HL-60/S4 treated with retinoic acid at 250 ng/mL for 4 days and 3 days (cell line): ENCODE results near the gene SPPL3.

Experiments
- in situ Hi-C: fragments of 300-500 bp; cut with MboI; formaldehyde crosslinking; loops from 2 replicates; pipeline ENCODE4 v1.7.0; 2022; ENCODE audit warnings: low sequenced_read_pairs

Gene SPPL3

GRCh38 chr12:120879102-120879501, 25.1 kb downstream of the SPPL3 start:
- in situ Hi-C loops: no loop called here

GRCh38 chr12:120874547-120875245, 29.5 kb downstream of the SPPL3 start:
- in situ Hi-C loops: no loop called here

GRCh38 chr12:120873226-120873625, 30.9 kb downstream of the SPPL3 start:
- in situ Hi-C loops: no loop called here

- in situ Hi-C loops: no loop called here
Measured at GRCh38 chr12:120872487-120872886, 31.7 kb downstream of the SPPL3 start.

DNA sequence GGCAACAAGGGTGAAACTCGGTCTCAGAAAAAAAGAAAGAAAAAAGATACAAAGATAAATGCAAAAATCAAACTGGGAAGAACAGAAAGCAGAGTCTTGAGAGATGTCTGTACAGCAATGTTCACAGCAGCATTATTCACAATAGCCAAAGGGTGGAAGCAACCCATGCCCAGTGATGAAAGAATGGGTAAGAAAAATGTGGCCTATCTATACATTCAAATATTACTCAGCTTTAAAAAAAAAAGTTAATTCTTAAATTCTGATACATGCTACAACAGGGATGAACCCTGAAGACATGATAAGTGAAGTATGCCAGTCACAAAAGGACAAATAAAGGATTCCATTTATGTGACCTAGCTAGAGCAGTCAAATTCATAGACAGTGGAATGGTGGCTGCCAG, 33.7 kb downstream of the SPPL3 start:
- in situ Hi-C loops: no loop called here

- in situ Hi-C loops: no loop called here
Measured at GRCh38 chr12:120869376-120869775, 34.8 kb downstream of the SPPL3 start.

- in situ Hi-C loops: no loop called here
Measured at GRCh38 chr12:120866108-120866507, 38.0 kb downstream of the SPPL3 start.

DNA sequence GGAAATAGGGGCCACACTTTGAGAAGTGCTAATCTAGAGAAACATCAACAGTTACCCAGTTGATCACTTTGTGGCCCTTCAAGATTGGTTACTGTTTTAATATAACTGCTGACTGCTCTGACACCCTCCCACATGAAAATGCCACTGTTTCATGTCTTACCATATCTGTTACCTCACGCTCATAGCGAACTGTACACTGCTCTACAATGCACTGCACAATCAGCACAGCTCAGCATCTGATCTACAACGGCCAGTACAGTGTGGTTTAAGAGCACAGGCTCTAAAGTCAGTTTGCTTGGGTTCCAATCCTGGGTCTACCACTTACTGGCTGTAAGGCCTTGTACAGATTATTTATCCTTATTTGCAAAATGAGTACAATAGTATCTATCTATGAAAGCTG, 39.1 kb downstream of the SPPL3 start:
- in situ Hi-C loops: no loop called here

DNA sequence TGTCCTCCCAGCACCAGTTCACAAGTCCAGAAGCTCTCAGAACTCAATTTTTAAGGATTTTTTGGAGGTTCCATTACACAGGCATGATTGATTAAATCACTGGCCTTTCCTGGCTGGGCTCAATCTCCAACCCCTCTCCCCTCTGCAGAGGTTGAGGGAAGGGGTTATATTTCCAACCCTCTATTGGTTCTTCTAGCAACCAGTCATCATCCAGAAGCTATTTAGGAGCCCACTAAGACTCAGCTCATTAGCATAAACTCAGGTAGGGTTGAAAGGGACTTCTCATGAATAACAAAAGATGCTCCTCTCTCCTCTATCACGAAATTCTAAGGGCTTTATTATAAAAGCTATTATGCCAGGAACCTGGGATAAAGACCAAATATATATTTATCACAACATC, 41.5 kb downstream of the SPPL3 start:
- in situ Hi-C loops: no loop called here

GRCh38 chr12:120861074-120861795, 42.9 kb downstream of the SPPL3 start:
- in situ Hi-C loops: no loop called here

- in situ Hi-C loops: no loop called here
Measured at GRCh38 chr12:120858306-120859088, 45.7 kb downstream of the SPPL3 start.

GRCh38 chr12:120856980-120857379, 47.2 kb downstream of the SPPL3 start:
- in situ Hi-C loops: no loop called here

GRCh38 chr12:120855823-120856588, 48.2 kb downstream of the SPPL3 start:
- in situ Hi-C loops: no loop called here

DNA sequence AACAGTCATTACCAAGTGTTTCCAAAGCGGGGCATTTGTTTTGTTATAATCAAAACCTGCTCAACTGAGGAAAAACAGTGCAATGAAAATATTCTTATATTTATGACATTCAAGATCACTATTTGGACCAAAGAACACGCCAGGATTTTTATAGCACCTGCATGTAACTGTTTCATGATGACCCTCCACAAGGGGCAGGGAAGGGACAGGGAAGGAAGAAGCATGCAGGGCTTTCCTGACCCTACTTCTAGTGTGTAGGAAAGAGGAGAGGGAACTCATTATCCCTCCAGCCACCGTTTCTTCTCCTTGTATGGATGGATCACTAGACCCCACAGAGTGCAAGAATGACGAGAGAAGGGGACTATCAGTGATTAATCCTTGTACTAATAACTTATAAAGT, 49.4 kb downstream of the SPPL3 start:
- in situ Hi-C loops: no loop called here

- in situ Hi-C loops: no loop called here
Measured at GRCh38 chr12:120853188-120853587, 51.0 kb downstream of the SPPL3 start.

GRCh38 chr12:120851944-120852343, 52.2 kb downstream of the SPPL3 start:
- in situ Hi-C loops: no loop called here

DNA sequence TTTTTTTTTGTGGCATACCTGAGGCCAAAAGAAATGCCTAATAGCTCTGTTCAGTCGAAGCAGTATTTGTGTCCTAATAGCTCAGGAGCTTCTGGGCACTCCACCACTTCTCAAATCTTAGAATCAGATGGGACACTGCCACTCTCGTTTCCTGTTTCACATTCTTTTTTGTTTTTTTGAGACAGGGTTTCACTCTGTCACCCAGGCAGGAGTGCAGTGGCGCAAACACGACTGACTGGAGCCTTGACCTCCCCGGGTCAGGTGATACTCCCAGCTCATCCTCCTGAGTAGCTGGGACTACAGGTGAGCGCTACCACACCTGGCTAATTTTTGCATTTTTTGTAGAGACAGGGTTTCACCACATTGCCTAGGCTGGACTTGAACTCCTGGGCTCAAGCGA, 52.7 kb downstream of the SPPL3 start:
- in situ Hi-C loops: no loop called here

- in situ Hi-C loops: no loop called here
Measured at GRCh38 chr12:120849765-120850164, 54.4 kb downstream of the SPPL3 start.

GRCh38 chr12:120847814-120848213, 56.3 kb downstream of the SPPL3 start:
- in situ Hi-C loops: no loop called here

DNA sequence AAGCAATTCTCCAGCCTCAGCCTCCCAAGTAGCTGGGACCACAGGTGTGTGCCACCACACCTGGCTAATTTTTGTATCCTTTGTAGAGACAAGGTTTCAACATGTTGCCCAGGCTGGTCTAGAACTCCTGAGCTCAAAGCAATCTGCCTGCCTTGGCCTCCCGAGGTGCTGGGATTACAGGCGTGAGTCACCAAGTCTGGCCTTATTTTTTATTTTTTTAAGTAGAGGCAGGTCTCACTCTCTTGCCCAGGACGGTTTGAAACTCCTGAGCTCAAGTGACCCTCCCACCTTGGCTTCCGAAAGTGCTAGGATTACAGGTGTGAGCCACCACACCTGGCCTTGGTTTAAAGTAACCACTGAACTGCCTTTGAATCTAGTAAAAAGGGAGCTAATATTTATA, 56.8 kb downstream of the SPPL3 start:
- in situ Hi-C loops: no loop called here

DNA sequence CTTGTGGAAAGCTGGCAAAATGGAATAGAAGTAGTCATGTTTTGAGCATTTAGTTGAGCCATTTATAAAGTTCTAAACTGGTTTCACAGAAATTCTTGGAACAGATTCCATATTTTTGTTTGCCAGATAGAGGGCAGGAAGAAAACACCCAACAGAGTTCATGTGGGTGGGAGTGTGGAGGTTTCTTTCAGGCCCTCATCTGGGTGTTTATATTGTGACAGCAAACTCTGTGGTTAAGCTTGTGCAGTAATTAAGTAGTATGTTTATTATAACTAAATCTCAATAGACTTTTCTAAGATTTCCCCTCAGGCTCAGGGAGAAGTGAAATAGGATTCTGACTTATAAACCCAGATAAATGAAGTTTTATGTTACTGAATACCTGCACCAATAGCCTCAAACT, 57.4 kb downstream of the SPPL3 start:
- in situ Hi-C loops: no loop called here
